IMR-90 (cell line): ENCODE measurements around the gene ABCA6.

Source experiments
- CTCF ChIP-seq: conservative IDR thresholded peaks from 2 replicates; pipeline ENCODE4 v1.5.1; 2012; ENCODE audit warnings: mild to moderate bottlenecking, low read depth, low read length, improper control_type of control experiment
- ELK1 ChIP-seq: fragments of 150-350 bp; IDR thresholded peaks from 2 replicates; pipeline ENCODE4 v1.6.1; 2016; ENCODE audit warnings: low read depth, mild to moderate bottlenecking, low read length, moderate library complexity, borderline replicate concordance
- POLR2A ChIP-seq: IDR thresholded peaks from 2 replicates; pipeline ENCODE4 v1.6.1; 2012; ENCODE audit warnings: mild to moderate bottlenecking, low read depth, low read length
- RFX5 ChIP-seq: IDR thresholded peaks from 2 replicates; pipeline ENCODE4 v1.8.0; 2012; ENCODE audit warnings: low read depth, mild to moderate bottlenecking, low read length, moderate library complexity
- TF ChIP-seq, protein P1 (sequence below): fragments of 150-350 bp; IDR thresholded peaks from 2 replicates; pipeline ENCODE4 v1.6.1; 2017; ENCODE audit warnings: mild to moderate bottlenecking, antibody characterized with exemption, low read length, low read depth

GRCh38 chr17:69188064-69188463 is 46.4 kb upstream of the ABCA6 start:
- TF ChIP-seq, protein P1, sequence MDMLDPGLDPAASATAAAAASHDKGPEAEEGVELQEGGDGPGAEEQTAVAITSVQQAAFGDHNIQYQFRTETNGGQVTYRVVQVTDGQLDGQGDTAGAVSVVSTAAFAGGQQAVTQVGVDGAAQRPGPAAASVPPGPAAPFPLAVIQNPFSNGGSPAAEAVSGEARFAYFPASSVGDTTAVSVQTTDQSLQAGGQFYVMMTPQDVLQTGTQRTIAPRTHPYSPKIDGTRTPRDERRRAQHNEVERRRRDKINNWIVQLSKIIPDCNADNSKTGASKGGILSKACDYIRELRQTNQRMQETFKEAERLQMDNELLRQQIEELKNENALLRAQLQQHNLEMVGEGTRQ, result no peak
- no peak for TF ChIP-seq CTCF
- TF ChIP-seq RFX5, result no peak
- no peak for TF ChIP-seq POLR2A
- no peak for TF ChIP-seq ELK1
